Stimulated activated CD8-positive, alpha-beta memory T cell treated with anti-CD3 and anti-CD28 coated beads, Interleukin-7, amount 100 ng/mL, for 48 hours (primary cell): ENCODE results near the gene ZNF92.
"Not testable (repeated sequence)": the region's sequence is repeated elsewhere in the genome, so short reads cannot be mapped to it uniquely, and the experiment has no call there.

Experiments
- DNase-seq, 2 donors: peaks; one replicate each; pipeline ENCODE4 v3.0.0-alpha.2; 2020; ENCODE audit warnings: low read depth in 1 of 2; ENCODE audit errors: extremely low read depth in 1 of 2

ZNF92 gene

GRCh38 chr7:65373608-65374351, at the start of gene ZNF92:
Gene ZNF92 (plus strand): TSS chr7:65373855. CDS start chr7:65373998, 143 bp downstream.
- peak; percentile 91 to 96 for DNase-seq

GRCh38 chr7:65325793-65326432, 47.7 kb upstream of the ZNF92 start:
- no peak for DNase-seq

- DNase-seq, result no peak
Observed at GRCh38 chr7:65338346-65338745, 35.3 kb upstream of the ZNF92 start.

GRCh38 chr7:65339257-65339656, 34.4 kb upstream of the ZNF92 start:
- DNase-seq, result no peak

GRCh38 chr7:65342723-65343629, 30.7 kb upstream of the ZNF92 start:
- no peak for DNase-seq

- not testable (repeated sequence) for DNase-seq
Observed at GRCh38 chr7:65344541-65344940, 29.1 kb upstream of the ZNF92 start.

- DNase-seq, result no peak
Observed at GRCh38 chr7:65354263-65354662, 19.4 kb upstream of the ZNF92 start.

GRCh38 chr7:65369843-65370242, 3.8 kb upstream of the ZNF92 start:
- no peak for DNase-seq

- no peak for DNase-seq
Observed at GRCh38 chr7:65371468-65371867, 2.2 kb upstream of the ZNF92 start.

GRCh38 chr7:65379318-65379717, 5.7 kb downstream of the ZNF92 start:
- no peak for DNase-seq

GRCh38 chr7:65381742-65382141, 8.1 kb downstream of the ZNF92 start:
- DNase-seq, result no peak

- DNase-seq, result no peak
Observed at GRCh38 chr7:65382452-65382851, 8.8 kb downstream of the ZNF92 start.

GRCh38 chr7:65387891-65388290, 14.2 kb downstream of the ZNF92 start:
- DNase-seq, result no peak

GRCh38 chr7:65390588-65390987, 16.9 kb downstream of the ZNF92 start:
- no peak for DNase-seq

- DNase-seq, result no peak
Observed at GRCh38 chr7:65397730-65398142, 24.1 kb downstream of the ZNF92 start.

- not testable (repeated sequence) for DNase-seq
Observed at GRCh38 chr7:65398671-65399070, 25.0 kb downstream of the ZNF92 start.

- DNase-seq, result not testable (repeated sequence)
Observed at GRCh38 chr7:65399101-65399500, 25.4 kb downstream of the ZNF92 start.

GRCh38 chr7:65404020-65404419, 30.4 kb downstream of the ZNF92 start:
- no peak for DNase-seq

GRCh38 chr7:65406706-65407105, 33.1 kb downstream of the ZNF92 start:
- not testable (repeated sequence) for DNase-seq

- no peak for DNase-seq
Observed at GRCh38 chr7:65409363-65409762, 35.7 kb downstream of the ZNF92 start.

GRCh38 chr7:65411249-65411648, 37.6 kb downstream of the ZNF92 start:
- DNase-seq, result no peak
